ENCODE data around the gene SPG11. TPM values are rescaled to one million over a fixed set of nuclear protein-coding genes. Genes with fewer than 3 reads are reported as not detected.

Gene SPG11
- total RNA-seq, 1 donor from 2014 or later, result 58.1 TPM

DNA sequence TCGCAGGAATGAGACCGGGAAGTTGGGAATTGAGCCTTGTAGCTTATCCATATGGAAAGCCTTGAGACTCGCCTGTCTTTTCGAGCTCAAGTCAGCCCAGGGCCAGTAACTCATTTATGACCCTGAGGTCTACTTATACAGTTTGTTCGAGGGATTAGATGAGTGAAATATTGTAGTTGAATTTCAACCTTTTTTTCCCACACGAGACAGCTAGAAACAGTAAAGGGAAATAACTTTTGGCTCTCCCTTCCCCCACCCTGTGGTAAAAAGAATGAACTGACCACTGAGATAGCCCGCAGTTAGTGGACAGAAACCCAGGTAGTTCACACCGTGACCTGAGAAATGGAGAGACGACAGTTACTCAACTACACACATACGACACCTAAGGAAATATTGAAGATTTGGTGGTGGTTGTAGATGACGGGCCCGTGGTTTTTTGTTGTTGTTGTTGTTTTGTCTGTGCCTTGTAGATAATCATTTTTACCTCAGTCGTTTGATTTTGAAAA lies 125.7 kb downstream of the SPG11 start:
- H3K4me1 Mint-ChIP-seq (ENCODE audit: unreplicated experiment), result peaks cover 49% of the 10 kb centered on the region
- H3K27me3 Mint-ChIP-seq (ENCODE audit: unreplicated experiment), result no peaks in the 10 kb centered on the region
- no peak for DNase-seq (ENCODE audit: extremely low spot score, unreplicated experiment)
- peak overlapping the region; percentile 86 for H3K4me3 Mint-ChIP-seq (ENCODE audit: unreplicated experiment)
- TF ChIP-seq CTCF (IDR thresholded peaks at IDR 0.05), result peak; percentile 19
- H3K27ac Mint-ChIP-seq (ENCODE audit: unreplicated experiment), result peak overlapping the region; percentile 97
- H3K9me3 Mint-ChIP-seq (ENCODE audit: unreplicated experiment), result no peaks in the 10 kb centered on the region
- H3K36me3 Mint-ChIP-seq (ENCODE audit: unreplicated experiment), result peaks cover 14% of the 10 kb centered on the region

- Mint-ChIP-seq H3K4me1 (ENCODE audit: unreplicated experiment) (peaks cover 43% of the 10 kb centered on the region), H3K4me3 (ENCODE audit: unreplicated experiment) (peak within 1 kb of the TSS; percentile 86), H3K27me3 (ENCODE audit: unreplicated experiment) (no peaks in the 10 kb centered on the region), H3K36me3 (ENCODE audit: unreplicated experiment) (peaks cover 14% of the 10 kb centered on the region), H3K9me3 (ENCODE audit: unreplicated experiment) (no peaks in the 10 kb centered on the region), H3K27ac (ENCODE audit: unreplicated experiment) (peak within 1 kb of the TSS; percentile 97)
- DNase-seq (ENCODE audit: extremely low spot score, unreplicated experiment), result peak; percentile 98
- TF ChIP-seq CTCF (IDR thresholded peaks at IDR 0.05), result no peak
Observed at GRCh38 chr15:44536962-44537734, 126.3 kb downstream of the SPG11 start, which contains the start of gene EIF3J. Gene EIF3J (plus strand): TSS chr15:44537147. CDS start chr15:44537195, 48 bp downstream.

DNA sequence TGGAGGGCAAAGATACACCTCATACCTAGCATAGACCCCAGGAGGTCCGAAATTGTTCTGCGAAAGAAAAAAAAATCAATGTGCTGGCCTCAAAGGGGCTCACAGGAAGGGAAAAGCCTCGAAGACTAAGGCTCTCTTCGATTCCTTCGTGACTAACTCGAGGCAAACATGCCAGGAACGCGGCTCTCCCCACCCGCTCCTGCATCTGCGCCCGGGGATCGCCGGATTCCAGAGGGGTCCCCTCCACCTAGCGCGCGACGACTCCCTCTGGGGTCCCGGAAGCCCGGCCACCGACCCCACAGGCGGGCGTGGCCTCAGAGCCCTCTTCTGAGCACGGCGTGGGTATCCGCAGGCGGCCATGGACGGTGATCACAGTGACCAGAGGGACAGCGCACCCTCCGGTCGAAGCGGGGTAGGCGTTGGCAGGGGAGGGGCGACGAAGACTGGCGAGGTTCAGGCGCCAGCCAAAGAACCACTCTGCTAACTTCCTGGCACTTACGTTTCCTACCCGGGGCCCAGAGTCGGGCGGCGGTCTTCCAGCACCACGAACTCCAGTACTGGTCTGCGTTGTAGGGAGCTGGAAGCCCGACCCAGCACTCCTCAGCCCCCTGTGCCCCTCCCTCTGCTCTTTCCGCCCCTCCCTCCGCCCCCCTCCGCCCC lies 127.0 kb downstream of the SPG11 start:
- H3K27me3 Mint-ChIP-seq (ENCODE audit: unreplicated experiment), result no peaks in the 10 kb centered on the region
- TF ChIP-seq CTCF (IDR thresholded peaks at IDR 0.05), result peak; percentile 64
- H3K4me1 Mint-ChIP-seq (ENCODE audit: unreplicated experiment), result peaks cover 36% of the 10 kb centered on the region

DNA sequence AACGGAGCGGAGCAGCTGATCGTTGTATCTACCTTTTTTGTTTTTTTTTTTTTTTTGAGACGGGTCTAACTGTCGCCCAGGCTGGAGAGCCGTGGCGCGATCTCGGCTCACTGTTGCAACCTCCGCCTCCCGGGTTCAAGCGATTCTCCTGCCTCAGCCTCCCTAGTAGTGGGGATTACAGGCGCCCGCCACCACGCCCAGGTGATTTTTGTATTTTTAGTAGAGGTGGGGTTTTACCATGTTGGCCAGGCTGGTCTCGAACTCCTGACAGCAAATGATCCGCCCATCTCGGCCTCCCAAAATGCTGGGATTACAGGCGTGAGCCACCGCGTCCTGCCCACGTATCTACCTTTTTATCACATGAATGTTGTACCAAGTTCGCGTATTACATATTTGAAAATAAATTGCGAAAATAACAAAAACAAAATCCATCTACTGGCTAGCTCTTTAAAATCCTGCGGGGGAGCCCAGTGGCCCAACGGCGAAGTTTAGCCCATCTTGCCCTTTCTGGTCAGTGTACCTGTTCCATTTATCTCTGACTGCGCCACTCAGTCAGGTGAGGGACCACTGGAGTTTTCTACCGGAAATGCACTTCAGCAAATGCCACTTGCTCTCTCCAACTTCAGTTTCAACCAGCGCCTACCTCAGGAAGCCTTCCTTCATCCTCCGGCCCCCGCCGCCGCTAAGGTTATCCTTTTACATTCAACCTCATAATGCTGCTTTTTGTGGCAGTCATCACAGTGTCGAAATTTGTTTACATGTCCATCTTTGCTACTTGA lies 127.8 kb downstream of the SPG11 start:
- TF ChIP-seq CTCF (IDR thresholded peaks at IDR 0.05), result no peak
- DNase-seq (ENCODE audit: extremely low spot score, unreplicated experiment), result peak; percentile 53
- Mint-ChIP-seq H3K4me3 (ENCODE audit: unreplicated experiment) (peak overlapping the region; percentile 86), H3K36me3 (ENCODE audit: unreplicated experiment) (peaks cover 12% of the 10 kb centered on the region), H3K27me3 (ENCODE audit: unreplicated experiment) (no peaks in the 10 kb centered on the region), H3K27ac (ENCODE audit: unreplicated experiment) (peak overlapping the region; percentile 96), H3K9me3 (ENCODE audit: unreplicated experiment) (no peaks in the 10 kb centered on the region), H3K4me1 (ENCODE audit: unreplicated experiment) (peaks cover 29% of the 10 kb centered on the region)

More for the DNA sequence above, 127.0 kb downstream of the SPG11 start:
- Mint-ChIP-seq H3K36me3 (ENCODE audit: unreplicated experiment) (peaks cover 14% of the 10 kb centered on the region), H3K27ac (ENCODE audit: unreplicated experiment) (peak overlapping the region; percentile 96), H3K9me3 (ENCODE audit: unreplicated experiment) (no peaks in the 10 kb centered on the region), H3K4me3 (ENCODE audit: unreplicated experiment) (peak overlapping the region; percentile 86)
- peak; percentile 96 for DNase-seq (ENCODE audit: extremely low spot score, unreplicated experiment)
